ENCODE results near the gene ZACN. TPM values are rescaled to one million over a fixed set of nuclear protein-coding genes. Genes with fewer than 3 reads are reported as not detected.
"Not testable (repeated sequence)": the region's sequence is repeated elsewhere in the genome, so short reads cannot be mapped to it uniquely, and the experiment has no call there.

ZACN gene
- total RNA-seq, 4 donors from 2014 or later = not detected

GRCh38 chr17:76051561-76051960 is 27.4 kb upstream of the ZACN start:
- TF ChIP-seq POLR2A (IDR thresholded peaks at IDR 0.05) (no peak), CTCF (IDR thresholded peaks at IDR 0.05) (no peak)
- intact Hi-C loops (cut with DNase I; ENCODE audit: low total_unique reads) = no loop called here
- WGBS, 2 donors = 78% methylated on average over 6 of the region's 6 CpGs
- no peak overlapping the region for H3K4me3 ChIP-seq (ENCODE audit: low read depth, poor library complexity, severe bottlenecking)
- DNase-seq (ENCODE audit: low spot score in 2 of 2) = no peak

- no peak for DNase-seq (ENCODE audit: low spot score in 2 of 2)
- no peak overlapping the region for H3K4me3 ChIP-seq (ENCODE audit: low read depth, poor library complexity, severe bottlenecking)
- intact Hi-C loops (cut with DNase I; ENCODE audit: low total_unique reads) = no loop called here
- 48 to 52% methylated on average over 17 of the region's 17 CpGs for WGBS, 2 donors
- TF ChIP-seq POLR2A (IDR thresholded peaks at IDR 0.05) (no peak), CTCF (IDR thresholded peaks at IDR 0.05) (no peak)
Measured at GRCh38 chr17:76053246-76054111, 25.5 kb upstream of the ZACN start.

GRCh38 chr17:76054112-76054476 is 24.9 kb upstream of the ZACN start:
- WGBS, 2 donors = 44 to 54% methylated on average over 4 of the region's 4 CpGs
- DNase-seq (ENCODE audit: low spot score in 2 of 2) = no peak
- intact Hi-C loops (cut with DNase I; ENCODE audit: low total_unique reads) = no loop called here
- H3K4me3 ChIP-seq (ENCODE audit: low read depth, poor library complexity, severe bottlenecking) = no peak overlapping the region
- TF ChIP-seq CTCF (IDR thresholded peaks at IDR 0.05) (no peak), POLR2A (IDR thresholded peaks at IDR 0.05) (no peak)

GRCh38 chr17:76056882-76057281 is 22.1 kb upstream of the ZACN start:
- WGBS, 2 donors = 58 to 67% methylated on average over 3 of the region's 3 CpGs
- intact Hi-C loops (cut with DNase I; ENCODE audit: low total_unique reads) = no loop called here
- TF ChIP-seq POLR2A (IDR thresholded peaks at IDR 0.05) (no peak), CTCF (IDR thresholded peaks at IDR 0.05) (no peak)
- DNase-seq (ENCODE audit: low spot score in 2 of 2) = no peak
- no peak overlapping the region for H3K4me3 ChIP-seq (ENCODE audit: low read depth, poor library complexity, severe bottlenecking)

- intact Hi-C loops (cut with DNase I; ENCODE audit: low total_unique reads); DNase-seq (ENCODE audit: low spot score in 2 of 2); H3K4me3 ChIP-seq (ENCODE audit: low read depth, poor library complexity, severe bottlenecking): not testable (repeated sequence)
- WGBS, 2 donors = 84 to 97% methylated on average over 6 of the region's 6 CpGs
Measured at GRCh38 chr17:76058264-76058663, 20.7 kb upstream of the ZACN start.

- H3K4me3 ChIP-seq (ENCODE audit: low read depth, poor library complexity, severe bottlenecking) = no peak overlapping the region
- WGBS, 2 donors = 83 to 84% methylated on average over 15 of the region's 15 CpGs
- no peak for DNase-seq (ENCODE audit: low spot score in 2 of 2)
- intact Hi-C loops (cut with DNase I; ENCODE audit: low total_unique reads) = loop anchor here (5.0 kb wide), 1 partner anchor 52 kb away; no protein-coding TSS in a partner anchor
- TF ChIP-seq CTCF (IDR thresholded peaks at IDR 0.05) (no peak), POLR2A (IDR thresholded peaks at IDR 0.05) (no peak)
Measured at GRCh38 chr17:76063875-76064546, 15.0 kb upstream of the ZACN start.
